GM12878 (cell line): ENCODE measurements around the gene RAB25. TPM values are rescaled to one million over a fixed set of nuclear protein-coding genes. Genes with fewer than 3 reads are reported as not detected.

Experiments used
- ATAC-seq: fragments of 200-7000 bp; cut with Tn5 transposase; 3 replicates; pipeline ENCODE4 v1.9.1; 2020; ENCODE audit warnings: mild to moderate bottlenecking, moderate library complexity
- BruUV-seq: library from RNA; stranded (reverse); fragments of 400-500 nt; replicated peaks from 2 replicates; lab custom pipeline; 2021; lab: Mats Ljungman, UMichigan
- CTCF ChIA-PET: fragments of 300-600 bp; sonication (Branson Sonifier 250); formaldehyde crosslinking; extraction: SDS; loops from one replicate; lab custom pipeline; 2021; ENCODE audit warnings: inconsistent platforms; lab: Yijun Ruan, JAX
- POLR2A ChIA-PET: fragments of 350-600 bp; formaldehyde crosslinking; extraction: SDS; loops from one replicate; lab custom pipeline; 2021; ENCODE audit warnings: inconsistent platforms; lab: Charles Lee
- RAD21 ChIA-PET: fragments of 300-600 bp; sonication (Branson Sonifier 250); formaldehyde crosslinking; loops from one replicate; lab custom pipeline; 2023; ENCODE audit warnings: antibody characterized with exemption; ENCODE audit not compliant: unreplicated experiment; lab: Charles Lee
- SMC1A ChIA-PET: fragments of 300-600 bp; sonication (Branson Sonifier 250); formaldehyde crosslinking; loops from one replicate; lab custom pipeline; 2023; ENCODE audit not compliant: unreplicated experiment, uncharacterized antibody; lab: Charles Lee
- DNase-seq: peaks from one replicate; pipeline ENCODE4 v3.0.0-alpha.2; 2011; ENCODE audit warnings: low read depth, low spot score
- FAIRE-seq: peaks from 3 replicates; lab custom pipeline; 2011; peaks lifted over from hg19 to GRCh38; lab: Jason Lieb, UNC
- H2AFZ ChIP-seq: 2 replicates; pipeline ENCODE4 v1.6.0; 2011; ENCODE audit warnings: low read depth, low read length, control low read depth; ENCODE audit not compliant: control insufficient read depth
- H3K27ac ChIP-seq: 2 replicates; pipeline ENCODE4 v1.5.1; 2011; ENCODE audit warnings: control low read depth; ENCODE audit not compliant: control insufficient read depth, insufficient read depth
- H3K27me3 ChIP-seq, 2 experiments: replicated peaks in 1 of 2; 2 replicates each; pipeline versions ENCODE4 v1.6.0 to v1.6.1; 2011; ENCODE audit warnings: low read length in 1 of 2; ENCODE audit not compliant: control insufficient read depth in 2 of 2, insufficient read depth in 2 of 2
- H3K36me3 ChIP-seq, 2 experiments: 2 replicates each; pipeline ENCODE4 v1.5.1; 2011; ENCODE audit warnings: low read length in 1 of 2; ENCODE audit not compliant: control insufficient read depth in 2 of 2, insufficient read depth in 2 of 2
- H3K4me1 ChIP-seq: 2 replicates; pipeline ENCODE4 v1.6.1; 2011; ENCODE audit warnings: mild to moderate bottlenecking, low read length, moderate library complexity, mixed read lengths; ENCODE audit not compliant: control insufficient read depth, insufficient read depth
- H3K4me2 ChIP-seq: 2 replicates; pipeline ENCODE4 v1.6.0; 2011; ENCODE audit warnings: control low read depth; ENCODE audit not compliant: control insufficient read depth, insufficient read depth
- H3K4me3 ChIP-seq: fragments of 200-600 bp; sonication (generic); 2 replicates; pipeline ENCODE4 v1.5.1; 2016
- H3K79me2 ChIP-seq: 2 replicates; pipeline ENCODE4 v1.6.0; 2011; ENCODE audit warnings: low read length; ENCODE audit not compliant: control insufficient read depth, insufficient read depth
- H3K9ac ChIP-seq: 2 replicates; pipeline ENCODE4 v1.8.0; 2011; ENCODE audit warnings: low read length, control low read depth, mixed read lengths; ENCODE audit not compliant: control insufficient read depth, insufficient read depth
- H3K9me3 ChIP-seq: replicated peaks from 3 replicates; pipeline ENCODE4 v1.5.1; 2011; ENCODE audit warnings: mild to moderate bottlenecking, low read length; ENCODE audit not compliant: control insufficient read depth, insufficient read depth
- H4K20me1 ChIP-seq: 2 replicates; pipeline ENCODE4 v1.6.0; 2011; ENCODE audit not compliant: control insufficient read depth, insufficient read depth
- ZNF384 ChIP-seq: IDR thresholded peaks from 2 replicates; pipeline ENCODE4 v1.6.1; 2012; ENCODE audit warnings: low read depth, mild to moderate bottlenecking, low read length, improper control_type of control experiment, borderline replicate concordance
- WGBS: methylation state at CpG from one replicate; pipeline ENCODE4 v1.1.6; 2016; ENCODE audit warnings: low lambda C conversion rate; ENCODE audit not compliant: insufficient replicate concordance, insufficient coverage; ENCODE audit errors: missing lambda C conversion rate; 5-methylcytosine and 5-hydroxymethylcytosine counted together
- in situ Hi-C: fragments of 300-500 bp; cut with MboI; formaldehyde crosslinking; loops from 9 replicates; pipeline ENCODE4 v1.14.3; 2018; ENCODE audit warnings: mixed read lengths
- intact Hi-C: fragments of 100-400 bp; cut with micrococcal nuclease; formaldehyde crosslinking; loops from one replicate; pipeline ENCODE4 v1.14.2; 2022; ENCODE audit not compliant: unreplicated experiment
- polyA plus RNA-seq, 11 experiments: library from polyadenylated mRNA; depleted of rRNA in 4 of 11; unstranded in 6 of 11; stranded (reverse) in 5 of 11; fragments of >200 nt; fragmentation: Nextera tagmentation in 4 of 11; fragmentation: Illumina TruSeq in 1 of 11; extraction: Ambion mirVana in 4 of 11; extraction: Trizol in 1 of 11; gene quantifications; 1 replicate in 1 of 11; 2 replicates in 10 of 11; pipeline versions ENCODE4 v1.2.1 to v1.2.3, GENCODE V29; 2011 to 2016; ENCODE audit warnings: inconsistent platforms in 2 of 11, missing spikeins in 2 of 11, low read depth in 1 of 11
- total RNA-seq, 4 experiments: library from RNA; depleted of rRNA in 3 of 4; stranded (reverse); fragments of >200 nt in 3 of 4; fragmentation: Illumina TruSeq in 1 of 4; extraction: Trizol in 1 of 4; gene quantifications; 2 replicates each; pipeline versions ENCODE4 v1.2.1 to v1.2.3, GENCODE V29; 2013 to 2021
- TF ChIP-seq, protein P1 (sequence below): fragments of 450-650 bp; IDR thresholded peaks from 2 replicates; pipeline ENCODE4 v1.6.1; 2017; ENCODE audit warnings: antibody characterized with exemption, mild to moderate bottlenecking, moderate library complexity

RAB25 gene
- total and polyA plus RNA-seq, 10 of the 15 experiments (the other 5 are each of a cell fraction or from before 2014, with no cell fraction given) = 0.16 to 0.36 (median 0.22) TPM; not detected in 7

DNA sequence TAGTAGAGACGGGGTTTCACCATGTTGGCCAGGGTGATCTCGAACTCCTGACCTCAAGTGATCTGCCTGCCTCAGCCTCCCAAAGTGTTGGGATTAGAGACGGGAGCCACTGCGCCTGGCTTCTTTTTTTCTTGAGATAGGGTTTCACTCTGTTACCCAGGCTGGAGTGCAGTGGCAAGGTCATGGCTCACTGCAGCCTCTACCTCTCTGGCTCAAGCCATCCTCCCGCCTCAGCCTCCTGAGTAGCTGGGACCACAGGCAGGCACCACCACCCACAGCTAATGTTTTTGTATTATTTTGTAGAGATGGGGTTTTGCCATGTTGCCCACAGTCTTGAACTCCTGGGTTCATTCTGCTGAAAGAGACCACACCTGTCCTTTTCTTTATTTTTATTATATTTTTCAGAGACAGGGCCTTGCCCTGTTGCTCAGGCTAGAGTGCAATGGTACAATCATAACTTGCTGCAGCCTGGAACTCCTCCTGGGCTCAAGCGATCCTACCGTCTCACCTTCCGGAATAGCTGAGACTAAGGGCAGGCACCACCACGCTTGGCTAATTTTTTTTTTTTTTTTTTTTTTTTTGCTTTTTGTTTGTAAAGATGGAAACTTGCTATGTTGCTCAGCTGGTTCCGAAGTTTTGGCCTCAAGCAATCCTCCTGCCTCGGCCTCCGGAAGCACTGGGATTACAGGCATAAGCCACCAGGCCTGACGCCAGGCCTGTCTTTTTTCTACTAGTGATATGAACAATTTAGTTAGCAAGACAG lies 56.6 kb downstream of the RAB25 start:
- Histone ChIP-seq H3K36me3 (no peaks in the 10 kb centered on the region; a peak in 1 of 4 replicates), H3K4me1 (peaks cover 30% of the 10 kb centered on the region), H3K27ac (peak overlapping the region; percentile 24; the same call in 1 of the 2 replicates), H3K9ac (peak overlapping the region; percentile 47; the same call in 1 of the 2 replicates), H3K79me2 (peaks cover 70% of the 10 kb centered on the region), H3K4me3 (peak overlapping the region; percentile 56), H3K9me3 (no peaks in the 10 kb centered on the region), H3K27me3 (no peaks in the 10 kb centered on the region), H2AFZ (no peak overlapping the region), H4K20me1 (no peaks in the 10 kb centered on the region), H3K4me2 (peak overlapping the region; percentile 57; the same call in 1 of the 2 replicates)
- 94% methylated on average over 13 of the region's 13 CpGs for WGBS
- BruUV-seq = no TSS peak
- DNase-seq (no peak), ATAC-seq (no peak), FAIRE-seq (no peak)
- CTCF ChIA-PET = interaction anchor here (5.0 to 25.7 kb wide), 2 partner anchors 12 to 20 kb away, joined by 43 to 1294 read pairs; no protein-coding TSS in a partner anchor
- TF ChIP-seq ZNF384 = peak; percentile 44; the same call in 1 of the 2 replicates
- TF ChIP-seq, protein P1, sequence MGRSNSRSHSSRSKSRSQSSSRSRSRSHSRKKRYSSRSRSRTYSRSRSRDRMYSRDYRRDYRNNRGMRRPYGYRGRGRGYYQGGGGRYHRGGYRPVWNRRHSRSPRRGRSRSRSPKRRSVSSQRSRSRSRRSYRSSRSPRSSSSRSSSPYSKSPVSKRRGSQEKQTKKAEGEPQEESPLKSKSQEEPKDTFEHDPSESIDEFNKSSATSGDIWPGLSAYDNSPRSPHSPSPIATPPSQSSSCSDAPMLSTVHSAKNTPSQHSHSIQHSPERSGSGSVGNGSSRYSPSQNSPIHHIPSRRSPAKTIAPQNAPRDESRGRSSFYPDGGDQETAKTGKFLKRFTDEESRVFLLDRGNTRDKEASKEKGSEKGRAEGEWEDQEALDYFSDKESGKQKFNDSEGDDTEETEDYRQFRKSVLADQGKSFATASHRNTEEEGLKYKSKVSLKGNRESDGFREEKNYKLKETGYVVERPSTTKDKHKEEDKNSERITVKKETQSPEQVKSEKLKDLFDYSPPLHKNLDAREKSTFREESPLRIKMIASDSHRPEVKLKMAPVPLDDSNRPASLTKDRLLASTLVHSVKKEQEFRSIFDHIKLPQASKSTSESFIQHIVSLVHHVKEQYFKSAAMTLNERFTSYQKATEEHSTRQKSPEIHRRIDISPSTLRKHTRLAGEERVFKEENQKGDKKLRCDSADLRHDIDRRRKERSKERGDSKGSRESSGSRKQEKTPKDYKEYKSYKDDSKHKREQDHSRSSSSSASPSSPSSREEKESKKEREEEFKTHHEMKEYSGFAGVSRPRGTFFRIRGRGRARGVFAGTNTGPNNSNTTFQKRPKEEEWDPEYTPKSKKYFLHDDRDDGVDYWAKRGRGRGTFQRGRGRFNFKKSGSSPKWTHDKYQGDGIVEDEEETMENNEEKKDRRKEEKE = no peak
- in situ Hi-C loops (no loop called here), intact Hi-C loops (no loop called here)
- POLR2A ChIA-PET = interaction anchor here (0.7 to 12.7 kb wide), 8 partner anchors 9 to 139 kb away, joined by 3 to 128 read pairs (median 6); partner anchors contain the start of genes ARHGEF2 and PMF1
- RAD21 ChIA-PET = interaction anchor here (1.1 to 22.2 kb wide), 3 partner anchors 10 to 36 kb away, joined by 3 to 695 read pairs (median 105); no protein-coding TSS in a partner anchor
- SMC1A ChIA-PET = interaction anchor here (0.6 to 23.6 kb wide), 4 partner anchors 11 to 1292 kb away, joined by 3 to 874 read pairs (median 48); no protein-coding TSS in a partner anchor
